Measurements from ENCODE around the gene SUN5.
"Not testable (repeated sequence)": the region's sequence is repeated elsewhere in the genome, so short reads cannot be mapped to it uniquely, and the experiment has no call there.

The SUN5 gene

GRCh38 chr20:32984631-32985354 lies 19.4 kb downstream of the SUN5 start:
- no peak overlapping the region for H3K9ac ChIP-seq (ENCODE audit: low read depth, low read length)
- H3K36me3 ChIP-seq (ENCODE audit: insufficient read depth, low read length): no peaks in the 10 kb centered on the region
- no peaks in the 10 kb centered on the region for H3K9me3 ChIP-seq (ENCODE audit: control insufficient read depth, insufficient read depth, low read length)
- no peaks in the 10 kb centered on the region; the same call in 1 of the 2 replicates for H3K4me1 ChIP-seq (ENCODE audit: insufficient read depth, low read length)

- no peaks in the 10 kb centered on the region for H3K9me3 ChIP-seq (ENCODE audit: control insufficient read depth, insufficient read depth, low read length)
- H3K9ac ChIP-seq (ENCODE audit: low read depth, low read length): no peak overlapping the region
- no peaks in the 10 kb centered on the region; the same call in 1 of the 2 replicates for H3K4me1 ChIP-seq (ENCODE audit: insufficient read depth, low read length)
- H3K36me3 ChIP-seq (ENCODE audit: insufficient read depth, low read length): no peaks in the 10 kb centered on the region
These were observed 20.0 kb downstream of the SUN5 start for GRCh38 chr20:32984196-32984595.

GRCh38 chr20:32983459-32984112 lies 20.6 kb downstream of the SUN5 start:
- Histone ChIP-seq H3K36me3 (ENCODE audit: insufficient read depth, low read length) (no peaks in the 10 kb centered on the region), H3K9ac (ENCODE audit: low read depth, low read length) (no peak overlapping the region), H3K9me3 (ENCODE audit: control insufficient read depth, insufficient read depth, low read length) (no peaks in the 10 kb centered on the region), H3K4me1 (ENCODE audit: insufficient read depth, low read length) (no peaks in the 10 kb centered on the region; the same call in 1 of the 2 replicates)

GRCh38 chr20:32982617-32983458 lies 21.4 kb downstream of the SUN5 start:
- H3K4me1 ChIP-seq (ENCODE audit: insufficient read depth, low read length): no peaks in the 10 kb centered on the region; the same call in 1 of the 2 replicates
- H3K9ac ChIP-seq (ENCODE audit: low read depth, low read length): no peak overlapping the region
- H3K9me3 ChIP-seq (ENCODE audit: control insufficient read depth, insufficient read depth, low read length): no peaks in the 10 kb centered on the region
- no peaks in the 10 kb centered on the region for H3K36me3 ChIP-seq (ENCODE audit: insufficient read depth, low read length)

GRCh38 chr20:32980990-32981389 lies 23.2 kb downstream of the SUN5 start:
- Histone ChIP-seq H3K9ac (ENCODE audit: low read depth, low read length) (no peak overlapping the region), H3K4me1 (ENCODE audit: insufficient read depth, low read length) (no peaks in the 10 kb centered on the region; the same call in 1 of the 2 replicates), H3K9me3 (ENCODE audit: control insufficient read depth, insufficient read depth, low read length) (no peaks in the 10 kb centered on the region), H3K36me3 (ENCODE audit: insufficient read depth, low read length) (no peaks in the 10 kb centered on the region)

- Histone ChIP-seq H3K4me1 (ENCODE audit: insufficient read depth, low read length) (no peaks in the 10 kb centered on the region), H3K36me3 (ENCODE audit: insufficient read depth, low read length) (no peaks in the 10 kb centered on the region), H3K9ac (ENCODE audit: low read depth, low read length) (no peak overlapping the region), H3K9me3 (ENCODE audit: control insufficient read depth, insufficient read depth, low read length) (no peaks in the 10 kb centered on the region)
These were observed 23.9 kb downstream of the SUN5 start for GRCh38 chr20:32980131-32980941.

GRCh38 chr20:32979201-32979998 lies 24.8 kb downstream of the SUN5 start:
- no peak overlapping the region for H3K9ac ChIP-seq (ENCODE audit: low read depth, low read length)

GRCh38 chr20:32978009-32978335 lies 26.3 kb downstream of the SUN5 start:
- Histone ChIP-seq H3K36me3 (ENCODE audit: insufficient read depth, low read length) (no peaks in the 10 kb centered on the region), H3K9ac (ENCODE audit: low read depth, low read length) (no peak overlapping the region), H3K4me1 (ENCODE audit: insufficient read depth, low read length) (peaks cover 20% of the 10 kb centered on the region), H3K9me3 (ENCODE audit: control insufficient read depth, insufficient read depth, low read length) (no peaks in the 10 kb centered on the region)

More at GRCh38 chr20:32979201-32979998, 24.8 kb downstream of the SUN5 start:
- Histone ChIP-seq H3K36me3 (ENCODE audit: insufficient read depth, low read length) (no peaks in the 10 kb centered on the region), H3K9me3 (ENCODE audit: control insufficient read depth, insufficient read depth, low read length) (no peaks in the 10 kb centered on the region), H3K4me1 (ENCODE audit: insufficient read depth, low read length) (peaks cover 6% of the 10 kb centered on the region)

GRCh38 chr20:32977281-32978008 lies 26.8 kb downstream of the SUN5 start:
- H3K9me3 ChIP-seq (ENCODE audit: control insufficient read depth, insufficient read depth, low read length): no peaks in the 10 kb centered on the region
- peaks cover 25% of the 10 kb centered on the region for H3K4me1 ChIP-seq (ENCODE audit: insufficient read depth, low read length)
- no peak overlapping the region for H3K9ac ChIP-seq (ENCODE audit: low read depth, low read length)
- H3K36me3 ChIP-seq (ENCODE audit: insufficient read depth, low read length): no peaks in the 10 kb centered on the region

- H3K4me1 ChIP-seq (ENCODE audit: insufficient read depth, low read length): peaks cover 32% of the 10 kb centered on the region
- H3K9ac ChIP-seq (ENCODE audit: low read depth, low read length): no peak overlapping the region
- H3K36me3 ChIP-seq (ENCODE audit: insufficient read depth, low read length): no peaks in the 10 kb centered on the region
- H3K9me3 ChIP-seq (ENCODE audit: control insufficient read depth, insufficient read depth, low read length): no peaks in the 10 kb centered on the region
These were observed 27.5 kb downstream of the SUN5 start for GRCh38 chr20:32976746-32977145.

- no peak overlapping the region for H3K9ac ChIP-seq (ENCODE audit: low read depth, low read length)
- H3K36me3 ChIP-seq (ENCODE audit: insufficient read depth, low read length): no peaks in the 10 kb centered on the region
- H3K4me1 ChIP-seq (ENCODE audit: insufficient read depth, low read length): peaks cover 40% of the 10 kb centered on the region
- H3K9me3 ChIP-seq (ENCODE audit: control insufficient read depth, insufficient read depth, low read length): no peaks in the 10 kb centered on the region
These were observed 28.2 kb downstream of the SUN5 start for GRCh38 chr20:32975698-32976674.

GRCh38 chr20:32975121-32975520 lies 29.1 kb downstream of the SUN5 start:
- peaks cover 41% of the 10 kb centered on the region for H3K4me1 ChIP-seq (ENCODE audit: insufficient read depth, low read length)
- H3K9me3 ChIP-seq (ENCODE audit: control insufficient read depth, insufficient read depth, low read length); H3K9ac ChIP-seq (ENCODE audit: low read depth, low read length); H3K36me3 ChIP-seq (ENCODE audit: insufficient read depth, low read length): not testable (repeated sequence)

All from ES-I3 (cell line).